ENCODE data around the gene TAS2R60.
"Not testable (repeated sequence)": the region's sequence is repeated elsewhere in the genome, so short reads cannot be mapped to it uniquely, and the experiment has no call there.

TAS2R60 gene

GRCh38 chr7:143479055-143479766 is 36.0 kb downstream of the TAS2R60 start:
- no peak for DNase-seq (ENCODE audit: low read depth)

DNA sequence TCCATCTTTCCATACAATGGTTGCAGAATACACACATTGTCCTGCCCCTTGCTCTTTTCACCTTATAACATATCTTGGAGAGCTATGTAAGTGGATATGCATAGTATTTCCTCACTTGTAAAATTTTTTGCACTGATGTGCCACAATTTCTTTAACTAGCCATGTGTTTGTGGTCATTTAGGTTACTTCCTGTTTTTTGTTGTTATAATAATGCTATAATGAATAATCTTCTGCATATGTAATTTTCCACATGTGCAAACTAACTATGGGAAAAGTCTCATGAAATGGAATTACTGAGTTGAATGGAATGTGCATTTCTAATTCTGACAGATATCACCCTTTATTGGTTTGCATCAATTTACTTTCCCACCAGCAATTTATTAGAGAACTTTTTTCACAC is 37.2 kb downstream of the TAS2R60 start:
- no peak for DNase-seq (ENCODE audit: low read depth)

GRCh38 chr7:143484119-143484518 is 40.9 kb downstream of the TAS2R60 start:
- no peak for DNase-seq (ENCODE audit: low read depth)

GRCh38 chr7:143485094-143485493 is 41.8 kb downstream of the TAS2R60 start:
- DNase-seq (ENCODE audit: low read depth), result no peak

GRCh38 chr7:143485500-143485899 is 42.2 kb downstream of the TAS2R60 start:
- no peak for DNase-seq (ENCODE audit: low read depth)

DNA sequence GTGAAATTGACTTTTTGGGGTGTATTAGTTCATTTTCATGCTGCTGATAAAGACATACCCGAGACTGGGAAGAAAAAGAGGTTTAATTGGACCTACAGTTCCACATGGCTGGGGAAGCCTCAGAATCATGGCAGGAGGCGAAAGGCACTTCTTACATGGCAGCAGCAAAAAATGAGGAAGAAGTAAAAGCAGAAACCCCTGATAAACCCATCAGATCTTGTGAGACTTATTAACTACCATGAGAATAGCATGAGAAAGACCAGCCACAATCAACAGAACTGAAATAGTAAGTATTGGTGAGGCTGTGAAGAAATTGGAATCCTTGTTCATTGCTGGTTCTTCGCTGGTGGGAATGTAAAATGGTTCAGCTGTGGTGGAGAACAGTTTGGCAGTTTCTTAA is 43.0 kb downstream of the TAS2R60 start:
- DNase-seq (ENCODE audit: low read depth), result not testable (repeated sequence)

DNA sequence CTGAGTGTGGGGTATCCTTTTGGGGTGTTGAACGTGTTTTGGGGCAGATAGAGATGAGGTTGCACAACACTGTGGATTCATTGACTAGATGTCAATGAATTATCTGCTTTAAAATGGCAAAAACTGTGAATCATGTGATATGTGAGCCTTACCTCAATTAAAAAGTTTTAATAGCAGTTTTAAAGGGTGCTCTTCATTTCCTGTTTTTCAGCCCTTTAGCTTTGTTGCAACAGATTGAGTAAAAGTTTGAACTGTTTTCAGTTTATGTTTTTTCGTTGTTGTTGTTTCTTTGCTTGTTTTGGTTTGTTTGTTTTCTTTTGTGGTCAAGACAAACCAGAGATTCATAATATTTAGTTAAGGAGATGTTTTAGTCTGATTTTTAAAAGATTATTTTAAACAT is 43.8 kb downstream of the TAS2R60 start:
- no peak for DNase-seq (ENCODE audit: low read depth)

DNA sequence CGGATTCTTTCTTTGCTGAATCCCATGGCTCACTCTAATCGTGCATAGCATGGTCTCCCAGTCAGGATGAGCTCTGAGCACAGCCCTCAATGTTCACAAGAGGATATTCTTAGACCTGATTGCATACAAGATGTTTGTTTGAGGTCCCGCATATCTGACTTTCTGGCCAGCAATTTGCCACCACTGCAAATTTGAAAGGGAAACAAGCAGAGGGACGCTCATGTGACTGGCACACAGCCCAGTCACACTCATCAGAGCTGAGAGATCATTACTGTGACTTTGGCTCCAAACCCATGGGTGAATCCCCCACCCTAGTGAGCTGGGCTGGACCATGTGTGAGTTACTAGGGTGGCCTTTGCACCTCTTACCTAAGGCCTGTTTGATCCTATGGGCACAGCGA is 44.3 kb downstream of the TAS2R60 start:
- DNase-seq (ENCODE audit: low read depth), result no peak

GRCh38 chr7:143490717-143491306 is 47.6 kb downstream of the TAS2R60 start:
- DNase-seq (ENCODE audit: low read depth), result no peak

DNA sequence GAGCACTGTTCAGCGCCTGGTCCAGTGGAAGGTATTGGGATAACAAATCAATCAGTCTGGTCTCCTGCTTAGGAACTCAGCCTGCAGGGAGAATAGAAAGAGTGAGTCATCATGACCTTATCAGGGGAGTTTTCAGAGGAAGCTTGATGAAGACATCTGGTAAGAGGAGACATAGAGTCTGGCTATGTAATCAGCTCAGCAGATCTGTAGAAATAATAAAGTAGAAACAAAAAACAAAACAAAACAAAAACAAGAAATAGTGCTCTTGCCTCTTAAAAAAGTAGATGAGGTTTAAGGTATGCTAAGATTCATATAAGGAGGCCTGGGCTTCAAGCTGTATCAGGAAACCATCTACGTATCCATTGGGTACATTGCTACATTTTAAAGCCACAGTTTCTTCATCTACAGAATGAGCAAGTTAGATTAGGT is 48.8 kb downstream of the TAS2R60 start:
- DNase-seq (ENCODE audit: low read depth), result no peak

- DNase-seq (ENCODE audit: low read depth), result no peak
Observed at GRCh38 chr7:143492799-143493739, 49.8 kb downstream of the TAS2R60 start.

DNA sequence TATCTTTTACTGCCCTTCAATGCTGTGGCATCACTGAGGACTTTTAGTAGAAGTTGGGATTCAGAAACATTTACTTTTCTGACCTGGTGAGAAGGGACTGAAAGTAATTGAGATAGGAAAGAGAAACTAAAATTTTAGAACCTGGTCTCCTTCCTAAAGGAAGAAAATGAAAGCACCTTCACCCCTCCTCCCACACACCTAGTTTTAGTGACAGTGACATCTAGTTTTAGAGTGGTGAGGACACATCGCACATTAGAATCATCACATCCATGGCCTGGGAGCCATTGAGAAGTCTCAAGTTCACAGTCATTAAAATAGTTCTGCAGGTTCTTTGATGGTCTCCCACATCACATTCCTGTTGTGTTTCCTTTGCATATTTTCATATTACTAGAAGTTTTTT is 50.5 kb downstream of the TAS2R60 start:
- DNase-seq (ENCODE audit: low read depth), result no peak

Data from stimulated activated CD8-positive, alpha-beta memory T cell treated with anti-CD3 and anti-CD28 coated beads, Interleukin-4, amount 100 ng/mL, for 24 hours (primary cell).